ENCODE measurements around the gene GLIS1. TPM values are rescaled to one million over a fixed set of nuclear protein-coding genes. Genes with fewer than 3 reads are reported as not detected.
A peak's percentile ranks its signal among the peaks of the same experiment; 100 is the strongest.

The GLIS1 gene
- total and polyA plus RNA-seq, 2 of the 8 experiments (the other 6 are each of a cell fraction or from before 2014, with no cell fraction given): 0.15 to 0.22 TPM

DNA sequence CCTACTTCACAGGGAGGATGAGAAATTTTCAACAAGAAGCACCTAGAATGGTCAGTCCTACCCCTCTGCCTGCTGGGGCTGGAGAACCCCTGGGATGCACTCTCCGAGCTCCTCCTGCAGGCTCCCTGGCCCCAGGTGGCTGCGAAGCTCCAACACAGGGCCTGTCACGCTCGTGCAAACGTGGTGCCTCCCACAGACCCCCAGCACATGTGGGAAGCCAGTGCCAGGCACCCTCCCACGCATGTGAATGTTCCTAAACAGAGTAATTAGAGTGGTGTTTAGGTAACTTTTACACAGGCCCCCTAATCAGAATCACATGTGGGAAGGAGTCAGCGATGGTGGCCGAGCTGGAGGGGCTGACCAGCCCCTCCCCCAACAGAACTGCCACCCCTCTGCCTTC, 28.4 kb downstream of the GLIS1 start:
- Histone ChIP-seq H4K5ac (ENCODE audit: insufficient read length, low read depth, low read length) (no peak overlapping the region), H3K56ac (replicated peaks; ENCODE audit: insufficient read length, low read depth, low read length) (no peak overlapping the region), H3K79me1 (ENCODE audit: low read depth, low read length) (no peaks in the 10 kb centered on the region), H4K20me1 (replicated peaks in 1 of 2; ENCODE audit: control insufficient read depth in 1 of 2, insufficient read depth in 2 of 2, low read length in 2 of 2) (no peaks in the 10 kb centered on the region), H4K8ac (ENCODE audit: extremely low read depth, insufficient read depth, low read length) (no peak overlapping the region), H3K18ac (ENCODE audit: extremely low read depth, low read length) (no peak overlapping the region), H3K4me1 (replicated peaks in 1 of 4; ENCODE audit: control insufficient read depth in 3 of 4, insufficient read depth in 4 of 4, low read length in 3 of 4) (peaks cover 3 to 14% (median 12%) of the 10 kb centered on the region in 4 experiments), H3K27me3 (replicated peaks in 1 of 4; ENCODE audit: control insufficient read depth in 3 of 4, extremely low read depth in 1 of 4, insufficient read depth in 3 of 4, low read length in 3 of 4) (no peaks in the 10 kb centered on the region), H3K4me2 (ENCODE audit: insufficient read depth in 1 of 2, low read depth in 2 of 2, low read length in 2 of 2) (no peak overlapping the region), H2BK12ac (ENCODE audit: low read depth, low read length) (0 out of 2 replicates have a peak overlapping the region, but pooled peaks have one; percentile 55), H3K36me3 (ENCODE audit: control insufficient read depth in 2 of 4, insufficient read depth in 4 of 4, low read length in 3 of 4) (no peaks in the 10 kb centered on the region), H3K9me3 (ENCODE audit: insufficient read depth in 2 of 2, low read depth in 1 of 2, low read length in 1 of 2) (no peaks in the 10 kb centered on the region), H2AK5ac (ENCODE audit: low read depth, low read length) (no peak overlapping the region), H3K27ac (ENCODE audit: low read depth, low read length) (no peak overlapping the region), H3K23me2 (ENCODE audit: low read depth, low read length) (no peaks in the 10 kb centered on the region), H2BK5ac (ENCODE audit: low read depth, low read length) (no peak overlapping the region), H3K9ac (replicated peaks in 1 of 4; ENCODE audit: extremely low read depth in 1 of 4, low read depth in 3 of 4, low read length in 3 of 4) (no peak overlapping the region), H2BK15ac (ENCODE audit: low read length) (no peak overlapping the region), H2BK20ac (ENCODE audit: low read length) (no peak overlapping the region; the same call in 1 of the 2 replicates), H3K23ac (ENCODE audit: insufficient read length) (no peak overlapping the region), H4K91ac (replicated peaks; ENCODE audit: insufficient read length, low read length) (no peak overlapping the region), H3K14ac (ENCODE audit: insufficient read length) (no peak overlapping the region), H3K4me3 (ENCODE audit: extremely low read depth in 1 of 4, insufficient read depth in 2 of 4, low read depth in 3 of 4, low read length in 4 of 4) (no peak overlapping the region), H3K79me2 (ENCODE audit: control insufficient read depth in 1 of 2, insufficient read depth in 2 of 2, low read length in 2 of 2) (no peaks in the 10 kb centered on the region), H2BK120ac (replicated peaks; ENCODE audit: low read depth, low read length) (no peak overlapping the region), H3K4ac (replicated peaks; ENCODE audit: insufficient read length, low read depth, low read length) (no peak overlapping the region), H2AFZ (ENCODE audit: low read length) (no peak overlapping the region)
- ChIA-PET CTCF (ENCODE audit: partially characterized antibody) (interaction anchor here (0.7 to 5.3 kb wide), 2 partner anchors 14 to 28 kb away, joined by 3 to 22 read pairs; no protein-coding TSS in a partner anchor), POLR2A (ENCODE audit: partially characterized antibody) (no interaction called here)
- WGBS, 2 experiments (ENCODE audit: extremely low coverage in 1 of 2, insufficient coverage in 1 of 2, insufficient read length in 1 of 2, insufficient replicate concordance in 2 of 2, low coverage in 1 of 2, low lambda C conversion rate in 2 of 2, missing lambda C conversion rate in 1 of 2): 96% methylated on average over 8 of the region's 8 CpGs; no CpG with 5 or more reads in 1 of the 2 experiments
- FAIRE-seq (no peak), DNase-seq (ENCODE audit: low read depth in 1 of 2, low spot score in 2 of 2) (no peak)
- TF ChIP-seq CTBP2 (IDR thresholded peaks at IDR 0.05; ENCODE audit: borderline replicate concordance, insufficient read depth, insufficient read length, low read length) (no peak), SP2 (IDR thresholded peaks at IDR 0.05; ENCODE audit: low read length) (no peak), JUND (IDR thresholded peaks at IDR 0.05; ENCODE audit: low read length) (no peak), RFX5 (IDR thresholded peaks at IDR 0.05; ENCODE audit: borderline replicate concordance, low read depth, low read length) (no peak), ZNF274 (IDR thresholded peaks at IDR 0.05; ENCODE audit: borderline replicate concordance, extremely low read depth, low read length) (no peak), GTF2F1 (IDR thresholded peaks at IDR 0.05; ENCODE audit: borderline replicate concordance, low read depth, low read length) (no peak), MAFK (IDR thresholded peaks at IDR 0.05; ENCODE audit: low read depth, low read length) (no peak), GABPA (IDR thresholded peaks at IDR 0.05; ENCODE audit: borderline replicate concordance, insufficient read depth, low read length) (no peak)

All from H1 (cell line).